PC-3 (cell line): ENCODE data around the gene TBC1D9. TPM values are rescaled to one million over a fixed set of nuclear protein-coding genes. Genes with fewer than 3 reads are reported as not detected.
A peak's percentile ranks its signal among the peaks of the same experiment; 100 is the strongest.

Source experiments
- ATAC-seq: fragments of 200-7000 bp; cut with Tn5 transposase; 2 replicates; pipeline ENCODE4 v1.9.1; 2020; ENCODE audit warnings: mild to moderate bottlenecking, moderate library complexity
- Bru-seq: library from RNA; stranded (reverse); fragments of 400-500 nt; gene quantifications from one replicate; lab custom pipeline; 2021; lab: Mats Ljungman, UMichigan
- BruChase-seq, 2 experiments: library from RNA; stranded (reverse); fragments of 400-500 nt; gene quantifications; one replicate each; lab custom pipeline; 2021; lab: Mats Ljungman, UMichigan
- BruUV-seq: library from RNA; stranded (reverse); fragments of 400-500 nt; replicated peaks from 2 replicates; lab custom pipeline; 2021; lab: Mats Ljungman, UMichigan
- CTCF ChIA-PET: fragments of 300-600 bp; sonication (Branson Sonifier 250); formaldehyde crosslinking; loops from one replicate; lab custom pipeline; 2022; ENCODE audit warnings: antibody characterized with exemption; lab: Charles Lee
- POLR2A ChIA-PET: fragments of 300-600 bp; sonication (Branson Sonifier 250); formaldehyde crosslinking; loops from one replicate; lab custom pipeline; 2022; ENCODE audit warnings: antibody characterized with exemption; ENCODE audit not compliant: unreplicated experiment; lab: Charles Lee
- DNase-seq: peaks from one replicate; pipeline ENCODE4 v3.0.0-alpha.2; 2015
- H2AFZ ChIP-seq: fragments of 300-600 bp; sonication (generic); 2 replicates; pipeline ENCODE4 v1.6.0; 2016; ENCODE audit warnings: antibody characterized with exemption, low read length
- H3F3A ChIP-seq: fragments of 300-600 bp; sonication (generic); one replicate; pipeline ENCODE4 v1.6.0; 2017; ENCODE audit warnings: antibody characterized with exemption, low read length, control low read depth, mild to moderate bottlenecking; ENCODE audit not compliant: unreplicated experiment
- H3K27ac ChIP-seq: fragments of 300-600 bp; sonication (generic); 2 replicates; pipeline ENCODE4 v1.5.1; 2016; ENCODE audit warnings: mild to moderate bottlenecking, low read length
- H3K27me3 ChIP-seq: fragments of 300-600 bp; sonication (generic); 2 replicates; pipeline ENCODE4 v1.6.1; 2016; ENCODE audit warnings: low read length, mixed read lengths
- H3K36me3 ChIP-seq: fragments of 300-600 bp; sonication (generic); 2 replicates; pipeline ENCODE4 v1.6.1; 2016; ENCODE audit warnings: low read depth, mixed run types, low read length, mixed read lengths
- H3K4me1 ChIP-seq: fragments of 300-600 bp; sonication (generic); 2 replicates; pipeline ENCODE4 v1.5.1; 2016; ENCODE audit warnings: low read length; ENCODE audit not compliant: insufficient read depth
- H3K4me2 ChIP-seq: fragments of 300-600 bp; sonication (generic); 2 replicates; pipeline ENCODE4 v1.6.0; 2016; ENCODE audit warnings: low read length
- H3K4me3 ChIP-seq: fragments of 300-600 bp; sonication (generic); 2 replicates; pipeline ENCODE4 v1.5.1; 2016; ENCODE audit warnings: mild to moderate bottlenecking, low read length, mixed read lengths
- H3K79me2 ChIP-seq: fragments of 300-600 bp; sonication (generic); 2 replicates; pipeline ENCODE4 v1.6.1; 2017; ENCODE audit warnings: low read length, mixed read lengths
- H3K9ac ChIP-seq: fragments of 300-600 bp; sonication (generic); 2 replicates; pipeline ENCODE4 v1.6.0; 2016; ENCODE audit warnings: mild to moderate bottlenecking, low read length
- H3K9me2 ChIP-seq: fragments of 300-600 bp; sonication (generic); replicated peaks from 2 replicates; pipeline ENCODE4 v1.6.1; 2016; ENCODE audit warnings: mixed run types, low read length, mixed read lengths
- H3K9me3 ChIP-seq: fragments of 300-600 bp; sonication (generic); 2 replicates; pipeline ENCODE4 v1.6.1; 2016; ENCODE audit warnings: low read length, mixed read lengths
- H4K20me1 ChIP-seq: fragments of 300-600 bp; sonication (generic); 2 replicates; pipeline ENCODE4 v1.6.1; 2016; ENCODE audit warnings: low read length, mixed read lengths
- CTCF ChIP-seq: fragments of 300-600 bp; sonication (generic); conservative IDR thresholded peaks from 2 replicates; pipeline ENCODE4 v1.5.1; 2017; ENCODE audit warnings: antibody characterized with exemption, low read depth, mild to moderate bottlenecking, low read length
- EZH2 ChIP-seq: fragments of 300-600 bp; sonication (generic); IDR thresholded peaks from one replicate; pipeline ENCODE4 v1.6.1; 2017; ENCODE audit warnings: antibody characterized with exemption, mild to moderate bottlenecking, low read length; ENCODE audit not compliant: unreplicated experiment
- EZH2phosphoT487 ChIP-seq: fragments of 300-600 bp; sonication (generic); IDR thresholded peaks from 2 replicates; pipeline ENCODE4 v1.6.1; 2018; ENCODE audit warnings: mild to moderate bottlenecking, antibody characterized with exemption, low read length, borderline replicate concordance
- intact Hi-C: fragments of 100-400 bp; cut with micrococcal nuclease; formaldehyde crosslinking; loops from 2 replicates; pipeline ENCODE4 v1.9.0; 2023
- long read RNA-seq: library from polyadenylated mRNA; unstranded; transcript quantifications from one replicate; pipeline ENCODE4 v2.0.0, GENCODE V29; 2021; ENCODE audit not compliant: unreplicated experiment
- total RNA-seq: library from RNA; depleted of rRNA; stranded (reverse); fragments of >200 nt; gene quantifications from 2 replicates; pipeline ENCODE4 v1.2.3, GENCODE V29; 2014; rRNA removed

TBC1D9 gene
- 11.2 and 12.7 TPM in 2 replicates for total RNA-seq
- Bru-seq, nascent RNA: percentile 57 among the genes with signal in this experiment
- BruChase-seq, experiment 1, labeled RNA remaining after a 6-hour chase: percentile 54 among the genes with signal in this experiment
- percentile 47 among the genes with signal in this experiment for BruChase-seq, experiment 2, labeled RNA remaining after a 2-hour chase
- long read RNA-seq, full-length matches to known transcripts: 6 of 19 reads
- long read RNA-seq, partial matches to known transcripts: 12 of 19 reads
- long read RNA-seq, other reads (novel, unspliced or antisense): 1 of 19 reads

GRCh38 chr4:140756319-140757231, at the start of gene TBC1D9:
TBC1D9 (minus strand) TSS chr4:140756385; CDS start chr4:140756045, 340 bp downstream.
- TSS peak; percentile 54 for BruUV-seq
- Histone ChIP-seq H3K4me2 (peak within 1 kb of the TSS; percentile 83), H4K20me1 (no peaks in the 10 kb centered on the region), H3K27me3 (no peaks in the 10 kb centered on the region), H3F3A (no peaks in the 10 kb centered on the region), H3K79me2 (peaks cover 30% of the 10 kb centered on the region), H2AFZ (peak within 1 kb of the TSS; percentile 98), H3K27ac (peak within 1 kb of the TSS; percentile 51), H3K9ac (peak within 1 kb of the TSS; percentile 57), H3K9me2 (no peaks in the 10 kb centered on the region), H3K4me3 (peak within 1 kb of the TSS; percentile 86), H3K9me3 (no peaks in the 10 kb centered on the region), H3K4me1 (peaks cover 10% of the 10 kb centered on the region; the same call in 1 of the 2 replicates), H3K36me3 (no peaks in the 10 kb centered on the region)
- ATAC-seq: peak; percentile 65
- DNase-seq: peak; percentile 61
- intact Hi-C loops: loop anchor here (5.0 to 10.0 kb wide), 2 partner anchors 119 to 382 kb away; partner anchors contain the start of gene SCOC
- TF ChIP-seq EZH2 (no peak), CTCF (no peak)
- ChIA-PET POLR2A (interaction anchor here (0.6 kb wide), 3 partner anchors 79 to 388 kb away, joined by 3 to 6 read pairs (median 5); no protein-coding TSS in a partner anchor), CTCF (interaction anchor here (0.6 to 0.9 kb wide), 3 partner anchors 15 to 108 kb away, joined by 5 to 10 read pairs (median 5); no protein-coding TSS in a partner anchor)

- no TSS peak for BruUV-seq
- ChIA-PET CTCF (no interaction called here), POLR2A (no interaction called here)
- intact Hi-C loops: no loop called here
- H3K9ac ChIP-seq: no peak overlapping the region
- H3K4me1 ChIP-seq: no peaks in the 10 kb centered on the region
- no peak overlapping the region for H3K4me2 ChIP-seq
- peaks cover 17% of the 10 kb centered on the region for H3K27me3 ChIP-seq
- H3K79me2 ChIP-seq: no peaks in the 10 kb centered on the region
- no peak for ATAC-seq
- H3K9me3 ChIP-seq: no peaks in the 10 kb centered on the region
- H4K20me1 ChIP-seq: no peaks in the 10 kb centered on the region
- no peak overlapping the region for H2AFZ ChIP-seq
- H3F3A ChIP-seq: no peaks in the 10 kb centered on the region
- DNase-seq: no peak
- H3K27ac ChIP-seq: no peak overlapping the region
- TF ChIP-seq EZH2 (no peak), EZH2phosphoT487 (no peak), CTCF (no peak)
- H3K36me3 ChIP-seq: no peaks in the 10 kb centered on the region
- no peaks in the 10 kb centered on the region for H3K9me2 ChIP-seq
- no peak overlapping the region for H3K4me3 ChIP-seq
Observed at GRCh38 chr4:140805293-140805692, 49.1 kb upstream of the TBC1D9 start.
